Left lung (tissue), 10 donors: ENCODE measurements around the gene SYNM. TPM values are rescaled to one million over a fixed set of nuclear protein-coding genes. Genes with fewer than 3 reads are reported as not detected.

Source experiments
- ATAC-seq: fragments of 200-7000 bp; cut with Tn5 transposase; one replicate; pipeline ENCODE4 v1.9.1; 2020; ENCODE audit warnings: moderate library complexity
- DNase-seq, 4 donors: peaks; one replicate each; pipeline ENCODE4 v3.0.0-alpha.2; 2013 to 2020
- H3K27ac ChIP-seq, 2 donors: fragments of 200-600 bp; sonication (generic) in 1 of 2; one replicate each; pipeline versions ENCODE4 v1.5.0 to v1.8.0; 2020 to 2021
- H3K27me3 ChIP-seq, 2 donors: fragments of 200-600 bp; sonication (generic) in 1 of 2; one replicate each; pipeline versions ENCODE4 v1.5.0 to v1.8.0; 2020 to 2021
- H3K36me3 ChIP-seq, 2 donors: fragments of 200-600 bp; sonication (generic) in 1 of 2; one replicate each; pipeline versions ENCODE4 v1.5.0 to v1.8.0; 2020 to 2021
- H3K4me1 ChIP-seq, 2 donors: fragments of 200-600 bp; one replicate each; pipeline ENCODE4 v1.8.0; 2021
- H3K4me3 ChIP-seq, 2 donors: fragments of 200-600 bp; sonication (generic) in 1 of 2; one replicate each; pipeline versions ENCODE4 v1.5.0 to v1.8.0; 2020 to 2021; ENCODE audit warnings: mild to moderate bottlenecking in 1 of 2
- H3K9me3 ChIP-seq, 2 donors: fragments of 200-600 bp; sonication (generic) in 1 of 2; one replicate each; pipeline versions ENCODE4 v1.5.0 to v1.8.0; 2020 to 2021
- CTCF ChIP-seq, 2 donors: fragments of 200-600 bp; sonication (generic) in 1 of 2; IDR thresholded peaks; one replicate each; pipeline versions ENCODE4 v1.5.0 to v1.8.0; 2021; ENCODE audit warnings: antibody characterized with exemption in 2 of 2
- intact Hi-C, 2 donors: fragments of 100-400 bp; cut with DNase I; formaldehyde crosslinking; loops; one replicate each; pipeline versions ENCODE4 v1.11.2 to v1.14.2; 2022
- polyA plus RNA-seq, 6 donors: library from polyadenylated mRNA; unstranded; fragments of 120-200 nt; gene quantifications; one replicate each; pipeline ENCODE4 v1.2.1, GENCODE V29; 2013; ENCODE audit not compliant: insufficient read length in 6 of 6
- total RNA-seq, 2 donors: library from RNA; stranded (reverse); fragmentation: NEBNext Ultra II Directional; extraction: Animal tissue kit (Norgen Biotek cat#: 25700); gene quantifications; one replicate each; pipeline ENCODE4 v1.2.1, GENCODE V29; 2021
- donor health status: DM: no; HTN: yes; CAD: no.
- donor health status: DM: no; HTN: no; CAD: no.

SYNM gene
- total and polyA plus RNA-seq, 8 donors, result 5.6 to 17.6 (median 7.1) TPM

GRCh38 chr15:99138491-99138982 is 33.7 kb downstream of the SYNM start:
- Histone ChIP-seq H3K9me3 (no peaks in the 10 kb centered on the region), H3K4me3 (no peak overlapping the region), H3K36me3 (no peaks in the 10 kb centered on the region), H3K27me3 (no peaks in the 10 kb centered on the region), H3K4me1 (no peaks in the 10 kb centered on the region), H3K27ac (no peak overlapping the region)
- no peak for TF ChIP-seq CTCF (IDR thresholded peaks at IDR 0.05)
- ATAC-seq (no peak), DNase-seq (no peak)
- intact Hi-C loops, result no loop called here

- no peak overlapping the region for H3K4me3 ChIP-seq
- ATAC-seq, result no peak
- no peaks in the 10 kb centered on the region for H3K27me3 ChIP-seq
- no peaks in the 10 kb centered on the region for H3K9me3 ChIP-seq
- no peak for DNase-seq
- no peaks in the 10 kb centered on the region for H3K4me1 ChIP-seq
- intact Hi-C loops, result no loop called here
- no peaks in the 10 kb centered on the region for H3K36me3 ChIP-seq
- no peak for TF ChIP-seq CTCF (IDR thresholded peaks at IDR 0.05)
- H3K27ac ChIP-seq, result no peak overlapping the region
These were observed 34.4 kb downstream of the SYNM start for GRCh38 chr15:99139276-99139675.

- ATAC-seq (no peak), DNase-seq (no peak)
- no peaks in the 10 kb centered on the region for H3K36me3 ChIP-seq
- H3K27me3 ChIP-seq, result no peaks in the 10 kb centered on the region
- no peak overlapping the region for H3K27ac ChIP-seq
- TF ChIP-seq CTCF (IDR thresholded peaks at IDR 0.05), result no peak
- intact Hi-C loops, result no loop called here
- H3K4me3 ChIP-seq, result no peak overlapping the region
- no peaks in the 10 kb centered on the region for H3K9me3 ChIP-seq
- H3K4me1 ChIP-seq, result no peaks in the 10 kb centered on the region
These were observed 35.7 kb downstream of the SYNM start for GRCh38 chr15:99140590-99140989.

- DNase-seq, result no peak
- Histone ChIP-seq H3K9me3 (no peaks in the 10 kb centered on the region), H3K4me1 (no peaks in the 10 kb centered on the region), H3K36me3 (no peaks in the 10 kb centered on the region), H3K27me3 (no peaks in the 10 kb centered on the region), H3K27ac (no peak overlapping the region), H3K4me3 (no peak overlapping the region)
- intact Hi-C loops, result no loop called here
- TF ChIP-seq CTCF (IDR thresholded peaks at IDR 0.05), result no peak
- ATAC-seq, result no peak
These were observed 37.1 kb downstream of the SYNM start for GRCh38 chr15:99141943-99142342.

GRCh38 chr15:99142562-99142961 is 37.7 kb downstream of the SYNM start:
- Histone ChIP-seq H3K4me1 (no peaks in the 10 kb centered on the region), H3K4me3 (no peak overlapping the region), H3K9me3 (no peaks in the 10 kb centered on the region), H3K27me3 (no peaks in the 10 kb centered on the region), H3K27ac (no peak overlapping the region), H3K36me3 (no peaks in the 10 kb centered on the region)
- intact Hi-C loops, result no loop called here
- no peak for ATAC-seq
- no peak for DNase-seq
- no peak for TF ChIP-seq CTCF (IDR thresholded peaks at IDR 0.05)
